ENCODE data around the gene MYO1F. TPM values are rescaled to one million over a fixed set of nuclear protein-coding genes. Genes with fewer than 3 reads are reported as not detected.

The MYO1F gene
- total and polyA plus RNA-seq, 8 donors: 3.0 to 54.8 (median 18.8) TPM

DNA sequence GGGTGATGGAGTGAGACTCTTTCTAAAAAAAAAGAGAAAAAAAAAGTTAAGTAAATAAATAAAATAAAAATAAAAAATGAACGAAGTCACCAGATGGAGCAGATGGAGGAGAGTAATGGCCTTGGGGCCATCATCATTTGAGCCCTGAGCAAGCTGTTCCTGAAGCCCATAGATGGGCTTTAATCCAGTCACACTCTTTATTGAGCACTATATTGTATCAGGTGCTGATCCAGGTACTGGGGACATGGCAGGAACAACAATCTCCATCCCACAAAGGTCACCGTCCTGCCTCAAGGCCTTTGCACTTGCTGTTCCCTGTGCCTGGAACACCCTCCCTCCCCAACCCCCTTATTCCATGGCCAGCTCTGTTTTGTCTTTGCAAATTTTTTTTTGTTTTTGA, 37.2 kb upstream of the MYO1F start:
- H3K27me3 ChIP-seq: peaks cover 0 to 32% (median 4%) of the 10 kb centered on the region in 3 donors
- H3K9me3 ChIP-seq: no peaks in the 10 kb centered on the region
- TF ChIP-seq POLR2A (IDR thresholded peaks at IDR 0.05) (no peak), POLR2AphosphoS5 (IDR thresholded peaks at IDR 0.05) (no peak), EP300 (IDR thresholded peaks at IDR 0.05) (no peak)
- TF ChIP-seq, protein P1, sequence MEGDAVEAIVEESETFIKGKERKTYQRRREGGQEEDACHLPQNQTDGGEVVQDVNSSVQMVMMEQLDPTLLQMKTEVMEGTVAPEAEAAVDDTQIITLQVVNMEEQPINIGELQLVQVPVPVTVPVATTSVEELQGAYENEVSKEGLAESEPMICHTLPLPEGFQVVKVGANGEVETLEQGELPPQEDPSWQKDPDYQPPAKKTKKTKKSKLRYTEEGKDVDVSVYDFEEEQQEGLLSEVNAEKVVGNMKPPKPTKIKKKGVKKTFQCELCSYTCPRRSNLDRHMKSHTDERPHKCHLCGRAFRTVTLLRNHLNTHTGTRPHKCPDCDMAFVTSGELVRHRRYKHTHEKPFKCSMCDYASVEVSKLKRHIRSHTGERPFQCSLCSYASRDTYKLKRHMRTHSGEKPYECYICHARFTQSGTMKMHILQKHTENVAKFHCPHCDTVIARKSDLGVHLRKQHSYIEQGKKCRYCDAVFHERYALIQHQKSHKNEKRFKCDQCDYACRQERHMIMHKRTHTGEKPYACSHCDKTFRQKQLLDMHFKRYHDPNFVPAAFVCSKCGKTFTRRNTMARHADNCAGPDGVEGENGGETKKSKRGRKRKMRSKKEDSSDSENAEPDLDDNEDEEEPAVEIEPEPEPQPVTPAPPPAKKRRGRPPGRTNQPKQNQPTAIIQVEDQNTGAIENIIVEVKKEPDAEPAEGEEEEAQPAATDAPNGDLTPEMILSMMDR (IDR thresholded peaks at IDR 0.05): no peak
- no peak overlapping the region for H3K4me3 ChIP-seq
- no peak for DNase-seq
- H3K27ac ChIP-seq: no peak overlapping the region
- no peaks in the 10 kb centered on the region for H3K36me3 ChIP-seq
- WGBS, 5 donors: 73 to 82% (median 80%) methylated on average over 2 of the region's 2 CpGs
- peaks cover 4 to 26% (median 15%) of the 10 kb centered on the region in 4 donors for H3K4me1 ChIP-seq
- intact Hi-C loops (cut with DNase I; ENCODE audit: low total_unique reads): no loop called here

GRCh38 chr19:8612807-8613171, 35.5 kb upstream of the MYO1F start:
- peak overlapping the region in 1 of 5 donors; percentile 50 for H3K27ac ChIP-seq
- no peaks in the 10 kb centered on the region for H3K36me3 ChIP-seq
- intact Hi-C loops (cut with DNase I; ENCODE audit: low total_unique reads): no loop called here
- 41 to 64% (median 48%) methylated on average over 4 to 5 of the region's 5 CpGs for WGBS, 5 donors
- DNase-seq: no peak
- peaks cover 0 to 44% (median 8%) of the 10 kb centered on the region in 3 donors for H3K27me3 ChIP-seq
- no peaks in the 10 kb centered on the region for H3K9me3 ChIP-seq
- no peak for TF ChIP-seq EP300 (IDR thresholded peaks at IDR 0.05)
- TF ChIP-seq, protein P1 (IDR thresholded peaks at IDR 0.05): no peak
- no peak for TF ChIP-seq POLR2A (IDR thresholded peaks at IDR 0.05)
- TF ChIP-seq POLR2AphosphoS5 (IDR thresholded peaks at IDR 0.05): no peak
- H3K4me1 ChIP-seq: peaks cover 11 to 42% (median 29%) of the 10 kb centered on the region in 4 donors
- H3K4me3 ChIP-seq: no peak overlapping the region

GRCh38 chr19:8611877-8612806, 34.9 kb upstream of the MYO1F start:
- Histone ChIP-seq H3K27ac (peak overlapping the region in 4 of 5 donors; percentile 46 to 86 (median 50)), H3K4me1 (peaks cover 11 to 47% (median 34%) of the 10 kb centered on the region in 4 donors), H3K4me3 (no peak overlapping the region), H3K27me3 (peaks cover 0 to 38% (median 8%) of the 10 kb centered on the region in 3 donors), H3K9me3 (no peaks in the 10 kb centered on the region), H3K36me3 (no peaks in the 10 kb centered on the region)
- TF ChIP-seq POLR2A (IDR thresholded peaks at IDR 0.05): no peak
- no peak for TF ChIP-seq EP300 (IDR thresholded peaks at IDR 0.05)
- no peak for TF ChIP-seq POLR2AphosphoS5 (IDR thresholded peaks at IDR 0.05)
- TF ChIP-seq, protein P1 (IDR thresholded peaks at IDR 0.05): no peak
- peak in 1 of 2 donors; percentile 73 for DNase-seq
- intact Hi-C loops (cut with DNase I; ENCODE audit: low total_unique reads): no loop called here
- WGBS, 5 donors: 34 to 45% (median 42%) methylated on average over 10 to 12 of the region's 12 CpGs

- WGBS, 5 donors: 36 to 45% (median 42%) methylated on average over 15 to 18 of the region's 18 CpGs
- TF ChIP-seq, protein P1 (IDR thresholded peaks at IDR 0.05): no peak
- TF ChIP-seq EP300 (IDR thresholded peaks at IDR 0.05) (no peak), POLR2AphosphoS5 (IDR thresholded peaks at IDR 0.05) (no peak), POLR2A (IDR thresholded peaks at IDR 0.05) (no peak)
- Histone ChIP-seq H3K36me3 (no peaks in the 10 kb centered on the region), H3K27me3 (peaks cover 0 to 32% (median 8%) of the 10 kb centered on the region in 3 donors), H3K4me3 (no peak overlapping the region), H3K27ac (peak overlapping the region in 4 of 5 donors; percentile 46 to 86 (median 50)), H3K9me3 (no peaks in the 10 kb centered on the region), H3K4me1 (peaks cover 11 to 52% (median 35%) of the 10 kb centered on the region in 4 donors)
- DNase-seq: peak in 1 of 2 donors; percentile 66
- intact Hi-C loops (cut with DNase I; ENCODE audit: low total_unique reads): no loop called here
These were observed 34.2 kb upstream of the MYO1F start for GRCh38 chr19:8611391-8611876.
